KOPT-K1 (cell line): ENCODE data around the gene IGF1R.

Source experiments
- H3K27ac ChIP-seq: fragments of 200-600 bp; sonication (generic); 2 replicates; pipeline ENCODE4 v1.5.1; 2016; ENCODE audit warnings: antibody characterized with exemption, mild to moderate bottlenecking, low read depth, low read length; ENCODE audit not compliant: poor library complexity, severe bottlenecking
- H3K36me3 ChIP-seq: fragments of 200-600 bp; sonication (generic); 2 replicates; pipeline ENCODE4 v1.5.1; 2017; ENCODE audit warnings: antibody characterized with exemption, mild to moderate bottlenecking, low read length, moderate library complexity; ENCODE audit not compliant: insufficient read depth
- H3K9me3 ChIP-seq: fragments of 200-600 bp; sonication (generic); 2 replicates; pipeline ENCODE4 v1.5.1; 2017; ENCODE audit warnings: antibody characterized with exemption, low read length, mild to moderate bottlenecking; ENCODE audit not compliant: insufficient read depth, poor library complexity, severe bottlenecking

The IGF1R gene

GRCh38 chr15:98720031-98720430, 71.7 kb downstream of the IGF1R start:
- H3K9me3 ChIP-seq = no peaks in the 10 kb centered on the region
- H3K27ac ChIP-seq = no peak overlapping the region
- no peaks in the 10 kb centered on the region for H3K36me3 ChIP-seq

- no peaks in the 10 kb centered on the region for H3K36me3 ChIP-seq
- no peaks in the 10 kb centered on the region for H3K9me3 ChIP-seq
- H3K27ac ChIP-seq = peak overlapping the region; percentile 21
These were observed 72.5 kb downstream of the IGF1R start for GRCh38 chr15:98720577-98721565.

GRCh38 chr15:98722209-98722608, 73.9 kb downstream of the IGF1R start:
- Histone ChIP-seq H3K36me3 (no peaks in the 10 kb centered on the region), H3K9me3 (no peaks in the 10 kb centered on the region), H3K27ac (no peak overlapping the region)

- Histone ChIP-seq H3K27ac (no peak overlapping the region), H3K36me3 (no peaks in the 10 kb centered on the region), H3K9me3 (no peaks in the 10 kb centered on the region)
These were observed 74.3 kb downstream of the IGF1R start for GRCh38 chr15:98722645-98723044.

GRCh38 chr15:98723195-98723594, 74.9 kb downstream of the IGF1R start:
- Histone ChIP-seq H3K9me3 (no peaks in the 10 kb centered on the region), H3K27ac (no peak overlapping the region), H3K36me3 (no peaks in the 10 kb centered on the region)

GRCh38 chr15:98724048-98724447, 75.7 kb downstream of the IGF1R start:
- Histone ChIP-seq H3K9me3 (no peaks in the 10 kb centered on the region), H3K27ac (no peak overlapping the region), H3K36me3 (no peaks in the 10 kb centered on the region)

- no peaks in the 10 kb centered on the region for H3K36me3 ChIP-seq
- H3K27ac ChIP-seq = no peak overlapping the region
- H3K9me3 ChIP-seq = no peaks in the 10 kb centered on the region
These were observed 76.2 kb downstream of the IGF1R start for GRCh38 chr15:98724494-98724893.

- H3K27ac ChIP-seq = no peak overlapping the region
- H3K36me3 ChIP-seq = no peaks in the 10 kb centered on the region
These were observed 77.5 kb downstream of the IGF1R start for GRCh38 chr15:98725874-98726273.

GRCh38 chr15:98727115-98728040, 79.0 kb downstream of the IGF1R start:
- Histone ChIP-seq H3K36me3 (no peaks in the 10 kb centered on the region), H3K27ac (no peak overlapping the region), H3K9me3 (no peaks in the 10 kb centered on the region)

More at GRCh38 chr15:98725874-98726273, 77.5 kb downstream of the IGF1R start:
- H3K9me3 ChIP-seq = no peaks in the 10 kb centered on the region

- Histone ChIP-seq H3K9me3 (no peaks in the 10 kb centered on the region), H3K27ac (no peak overlapping the region), H3K36me3 (no peaks in the 10 kb centered on the region)
These were observed 79.9 kb downstream of the IGF1R start for GRCh38 chr15:98728082-98728810.

GRCh38 chr15:98728811-98729160, 80.4 kb downstream of the IGF1R start:
- Histone ChIP-seq H3K9me3 (no peaks in the 10 kb centered on the region), H3K27ac (no peak overlapping the region), H3K36me3 (no peaks in the 10 kb centered on the region)

- no peak overlapping the region for H3K27ac ChIP-seq
- no peaks in the 10 kb centered on the region for H3K9me3 ChIP-seq
- no peaks in the 10 kb centered on the region for H3K36me3 ChIP-seq
These were observed 81.2 kb downstream of the IGF1R start for GRCh38 chr15:98729446-98730042.

- Histone ChIP-seq H3K9me3 (no peaks in the 10 kb centered on the region), H3K36me3 (no peaks in the 10 kb centered on the region), H3K27ac (no peak overlapping the region)
These were observed 82.7 kb downstream of the IGF1R start for GRCh38 chr15:98730860-98731711.
